K562 (cell line): ENCODE measurements around the gene RREB1. TPM values are rescaled to one million over a fixed set of nuclear protein-coding genes. Genes with fewer than 3 reads are reported as not detected.

ENCODE experiments used
- ADNP ChIP-seq: fragments of 200-800 bp; sonication (Bioruptor generic); IDR thresholded peaks from 2 replicates; pipeline ENCODE4 v1.6.1; 2016; ENCODE audit warnings: missing genetic modification characterization, missing compliant biosample characterization
- AFF1 ChIP-seq, 2 experiments: fragments of 450-650 bp; IDR thresholded peaks; 2 replicates each; pipeline ENCODE4 v1.6.1; 2018; ENCODE audit warnings: mild to moderate bottlenecking in 2 of 2, low read depth in 1 of 2; ENCODE audit not compliant: partially characterized antibody in 2 of 2
- CC2D1A ChIP-seq: fragments of 450-650 bp; IDR thresholded peaks from 2 replicates; pipeline ENCODE4 v1.6.1; 2017; ENCODE audit warnings: mild to moderate bottlenecking
- KDM1A ChIP-seq, 2 experiments: fragments of 450-650 bp; IDR thresholded peaks; 2 replicates each; pipeline ENCODE4 v1.6.1; 2016; ENCODE audit warnings: mild to moderate bottlenecking in 2 of 2
- KLF6 ChIP-seq: fragments of 250-450 bp; sonication (Bioruptor Pico); IDR thresholded peaks from 2 replicates; pipeline ENCODE4 v1.4.0; 2020; ENCODE audit warnings: mild to moderate bottlenecking, moderate library complexity, borderline replicate concordance
- NFATC3 ChIP-seq: fragments of 450-650 bp; IDR thresholded peaks from 2 replicates; pipeline ENCODE4 v1.6.1; 2017; ENCODE audit warnings: mild to moderate bottlenecking
- NR2C2 ChIP-seq, 2 experiments: fragments of 200-800 bp in 1 of 2; sonication (Bioruptor generic) in 1 of 2; sonication (generic) in 1 of 2; formaldehyde crosslinking in 1 of 2; IDR thresholded peaks; 2 replicates each; pipeline versions ENCODE4 v1.6.1 to v1.8.0; 2016 to 2022; ENCODE audit warnings: mild to moderate bottlenecking in 1 of 2, missing compliant biosample characterization in 1 of 2, missing genetic modification characterization in 1 of 2, missing genetic modification reagents in 1 of 2
- POLR2AphosphoS2 ChIP-seq: IDR thresholded peaks from 2 replicates; pipeline ENCODE4 v1.6.1; 2012; ENCODE audit warnings: low read length, improper control_type of control experiment
- RFX5 ChIP-seq: IDR thresholded peaks from 2 replicates; pipeline ENCODE4 v1.6.1; 2011; ENCODE audit warnings: low read depth, mild to moderate bottlenecking, improper control_type of control experiment, low read length
- STAT5A ChIP-seq: IDR thresholded peaks from 2 replicates; pipeline ENCODE4 v1.6.1; 2012; ENCODE audit warnings: low read length, inconsistent platforms, borderline replicate concordance
- ZBTB17 ChIP-seq: fragments of 450-650 bp; formaldehyde crosslinking; IDR thresholded peaks from 2 replicates; pipeline ENCODE4 v1.4.0; 2020; ENCODE audit warnings: mild to moderate bottlenecking
- ZBTB8A ChIP-seq: fragments of 450-650 bp; IDR thresholded peaks from 2 replicates; pipeline ENCODE4 v1.6.1; 2018; ENCODE audit warnings: mild to moderate bottlenecking, moderate library complexity; ENCODE audit not compliant: partially characterized antibody
- ZNF277 ChIP-seq: fragments of 250-450 bp; sonication (Bioruptor Pico); IDR thresholded peaks from 2 replicates; pipeline ENCODE4 v1.8.0; 2022; ENCODE audit warnings: inconsistent platforms, mild to moderate bottlenecking, moderate library complexity, borderline replicate concordance
- ZNF280B ChIP-seq: fragments of 250-450 bp; sonication (Bioruptor Pico); IDR thresholded peaks from 2 replicates; pipeline ENCODE4 v1.5.1; 2021; ENCODE audit warnings: mild to moderate bottlenecking
- ZNF41 ChIP-seq: fragments of 250-450 bp; sonication (Bioruptor Pico); conservative IDR thresholded peaks from 2 replicates; pipeline ENCODE4 v1.4.0; 2020; ENCODE audit warnings: mild to moderate bottlenecking
- ZNF77 ChIP-seq: fragments of 250-450 bp; sonication (Bioruptor Pico); IDR thresholded peaks from 2 replicates; pipeline ENCODE4 v1.5.0; 2020
- polyA plus RNA-seq, 8 experiments: library from polyadenylated mRNA; depleted of rRNA in 4 of 8; stranded (reverse) in 5 of 8; unstranded in 3 of 8; fragments of >200 nt; fragmentation: Nextera tagmentation in 2 of 8; fragmentation: Illumina TruSeq in 1 of 8; extraction: Ambion mirVana in 2 of 8; extraction: Trizol in 1 of 8; gene quantifications; 2 replicates each; pipeline versions ENCODE4 v1.2.1 to v1.2.3, GENCODE V29; 2011 to 2014; ENCODE audit warnings: inconsistent platforms in 1 of 8, missing spikeins in 1 of 8
- total RNA-seq, 7 experiments: library from RNA; depleted of rRNA in 6 of 7; stranded (reverse); fragments of >200 nt in 6 of 7; fragmentation: Illumina TruSeq in 2 of 7; extraction: Trizol in 2 of 7; gene quantifications; 2 replicates each; pipeline versions ENCODE4 v1.2.1 to v1.2.3, GENCODE V29; 2011 to 2021; ENCODE audit warnings: low replicate concordance in 1 of 7

The RREB1 gene
- total and polyA plus RNA-seq, 9 of the 15 experiments (the other 6 are each of a cell fraction or from before 2014, with no cell fraction given): 3.3 to 64.2 (median 19.3) TPM

- no peak for TF ChIP-seq ZNF280B (CRISPR knock-in tag)
- TF ChIP-seq NR2C2 (CRISPR knock-in tag; IDR thresholded peaks at IDR 0.05): no peak
- peak; percentile 65 for TF ChIP-seq NR2C2 (tag; IDR thresholded peaks at IDR 0.05)
- TF ChIP-seq RFX5: no peak
- TF ChIP-seq CC2D1A: peak; percentile 17; the same call in 1 of the 2 replicates
- TF ChIP-seq ZNF41 (CRISPR knock-in tag): no peak
- TF ChIP-seq ZBTB17: peak; percentile 78
- peak; percentile 51; the same call in 1 of the 2 replicates for TF ChIP-seq POLR2AphosphoS2
- TF ChIP-seq ZBTB8A: no peak
- peak; percentile 63 to 94 for TF ChIP-seq AFF1 (IDR thresholded peaks at IDR 0.05; ENCODE audit: low read depth in 1 of 2, partially characterized antibody in 2 of 2)
- TF ChIP-seq KLF6 (CRISPR knock-in tag): peak; percentile 89; the same call in 1 of the 2 replicates
- 0 out of 2 replicates have a peak, but pooled peaks have one; percentile 19 for TF ChIP-seq STAT5A
- TF ChIP-seq KDM1A (IDR thresholded peaks at IDR 0.05): peak in 1 of 2 experiments; percentile 75; a peak in 2 of 4 replicates
- no peak for TF ChIP-seq NFATC3
- no peak for TF ChIP-seq ADNP
- TF ChIP-seq ZNF277 (CRISPR knock-in tag): no peak
- TF ChIP-seq ZNF77 (CRISPR knock-in tag): no peak
Measured at GRCh38 chr6:7201732-7202541, 94.2 kb downstream of the RREB1 start (continued).
